Neural crest cell (in vitro differentiated cells): ENCODE measurements around the gene IKZF4. TPM values are rescaled to one million over a fixed set of nuclear protein-coding genes. Genes with fewer than 3 reads are reported as not detected.

ENCODE experiments used
- DNase-seq: peaks from one replicate; pipeline ENCODE4 v3.0.0; 2021; ENCODE audit warnings: low read depth, mixed read lengths, low spot score
- H3K27ac Mint-ChIP-seq: one replicate; pipeline ENCODE4 v1.8.0; 2021; ENCODE audit warnings: mild to moderate bottlenecking, mixed read lengths; ENCODE audit not compliant: unreplicated experiment
- H3K27me3 Mint-ChIP-seq: 2 replicates; pipeline ENCODE4 v1.8.0; 2021; ENCODE audit warnings: low read depth, mild to moderate bottlenecking, mixed read lengths
- H3K36me3 Mint-ChIP-seq: 2 replicates; pipeline ENCODE4 v1.8.0; 2021; ENCODE audit warnings: low read depth, mild to moderate bottlenecking, mixed read lengths
- H3K4me1 Mint-ChIP-seq: 2 replicates; pipeline ENCODE4 v1.8.0; 2021; ENCODE audit warnings: mixed read lengths
- H3K4me3 Mint-ChIP-seq: one replicate; pipeline ENCODE4 v1.8.0; 2021; ENCODE audit warnings: mild to moderate bottlenecking, mixed read lengths
- H3K9me3 Mint-ChIP-seq: 2 replicates; pipeline ENCODE4 v1.8.0; 2021; ENCODE audit warnings: mixed read lengths
- total RNA-seq: library from RNA; stranded (reverse); gene quantifications from 2 replicates; pipeline ENCODE4 v1.2.1, GENCODE V29; 2021
- TF ChIP-seq, protein P1 (sequence below): fragments of 200-600 bp; sonication (generic); conservative IDR thresholded peaks from 2 replicates; pipeline ENCODE4 v1.5.0; 2021; ENCODE audit warnings: antibody characterized with exemption, mild to moderate bottlenecking

The IKZF4 gene
- total RNA-seq, 1 donor from 2014 or later, result 42.3 TPM

DNA sequence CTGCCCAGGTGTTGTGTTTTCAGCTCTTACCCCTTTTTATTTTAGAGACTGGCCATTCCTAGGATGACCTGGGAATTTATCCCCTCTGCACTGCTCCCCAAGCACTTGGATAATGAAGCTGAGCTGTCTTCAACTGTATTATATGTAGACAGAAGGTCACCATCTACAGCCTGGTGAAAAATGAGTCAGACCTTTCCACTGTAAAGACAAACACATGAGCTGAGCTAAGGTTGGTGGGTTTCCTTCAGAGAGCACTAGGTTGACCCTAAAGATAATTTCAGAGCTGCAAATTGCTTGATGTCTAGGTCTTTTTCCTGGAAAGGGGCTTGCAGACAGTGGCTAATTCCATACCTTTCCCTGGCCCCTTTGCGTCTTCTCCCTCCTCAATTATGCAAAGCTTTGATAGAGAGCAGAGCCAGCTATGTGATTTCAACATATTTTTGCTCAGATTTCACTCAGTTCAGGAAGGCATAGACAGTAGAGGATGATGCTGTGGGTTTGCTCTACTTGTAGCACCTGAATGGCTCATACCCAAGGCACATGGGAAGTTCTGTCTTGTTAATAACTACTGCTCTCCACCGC lies 9.2 kb upstream of the IKZF4 start:
- H3K4me3 Mint-ChIP-seq, result no peak overlapping the region
- H3K9me3 Mint-ChIP-seq, result no peaks in the 10 kb centered on the region
- no peak for DNase-seq
- H3K27me3 Mint-ChIP-seq, result no peaks in the 10 kb centered on the region
- peaks cover 11% of the 10 kb centered on the region for H3K36me3 Mint-ChIP-seq
- H3K27ac Mint-ChIP-seq, result no peak overlapping the region
- H3K4me1 Mint-ChIP-seq, result peaks cover 51% of the 10 kb centered on the region
- TF ChIP-seq, protein P1, sequence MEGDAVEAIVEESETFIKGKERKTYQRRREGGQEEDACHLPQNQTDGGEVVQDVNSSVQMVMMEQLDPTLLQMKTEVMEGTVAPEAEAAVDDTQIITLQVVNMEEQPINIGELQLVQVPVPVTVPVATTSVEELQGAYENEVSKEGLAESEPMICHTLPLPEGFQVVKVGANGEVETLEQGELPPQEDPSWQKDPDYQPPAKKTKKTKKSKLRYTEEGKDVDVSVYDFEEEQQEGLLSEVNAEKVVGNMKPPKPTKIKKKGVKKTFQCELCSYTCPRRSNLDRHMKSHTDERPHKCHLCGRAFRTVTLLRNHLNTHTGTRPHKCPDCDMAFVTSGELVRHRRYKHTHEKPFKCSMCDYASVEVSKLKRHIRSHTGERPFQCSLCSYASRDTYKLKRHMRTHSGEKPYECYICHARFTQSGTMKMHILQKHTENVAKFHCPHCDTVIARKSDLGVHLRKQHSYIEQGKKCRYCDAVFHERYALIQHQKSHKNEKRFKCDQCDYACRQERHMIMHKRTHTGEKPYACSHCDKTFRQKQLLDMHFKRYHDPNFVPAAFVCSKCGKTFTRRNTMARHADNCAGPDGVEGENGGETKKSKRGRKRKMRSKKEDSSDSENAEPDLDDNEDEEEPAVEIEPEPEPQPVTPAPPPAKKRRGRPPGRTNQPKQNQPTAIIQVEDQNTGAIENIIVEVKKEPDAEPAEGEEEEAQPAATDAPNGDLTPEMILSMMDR, result no peak

DNA sequence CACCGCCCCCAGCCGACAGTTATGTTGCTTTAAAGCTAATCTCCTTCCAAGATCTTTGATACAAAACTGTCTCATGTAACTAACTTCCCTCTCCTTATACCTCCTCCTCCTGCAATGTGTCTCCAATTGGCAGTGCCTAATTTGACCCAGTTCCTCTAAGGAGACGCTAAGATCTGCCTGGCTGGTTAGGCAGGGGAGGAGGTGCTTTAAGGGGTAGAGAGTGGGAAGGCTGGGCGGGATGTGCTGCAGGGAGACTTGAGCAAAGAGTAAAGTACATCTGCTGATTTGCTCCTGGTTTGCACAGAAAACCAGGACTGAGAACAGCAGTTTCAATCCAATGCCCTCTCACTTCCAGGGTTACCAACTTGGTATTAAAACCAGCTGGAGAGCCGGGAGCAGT lies 7.4 kb upstream of the IKZF4 start:
- TF ChIP-seq, protein P1, result no peak
- Mint-ChIP-seq H3K9me3 (no peaks in the 10 kb centered on the region), H3K4me1 (peaks cover 43% of the 10 kb centered on the region), H3K27me3 (no peaks in the 10 kb centered on the region), H3K36me3 (peaks cover 8% of the 10 kb centered on the region), H3K4me3 (peak overlapping the region; percentile 7), H3K27ac (no peak overlapping the region)
- DNase-seq, result no peak

DNA sequence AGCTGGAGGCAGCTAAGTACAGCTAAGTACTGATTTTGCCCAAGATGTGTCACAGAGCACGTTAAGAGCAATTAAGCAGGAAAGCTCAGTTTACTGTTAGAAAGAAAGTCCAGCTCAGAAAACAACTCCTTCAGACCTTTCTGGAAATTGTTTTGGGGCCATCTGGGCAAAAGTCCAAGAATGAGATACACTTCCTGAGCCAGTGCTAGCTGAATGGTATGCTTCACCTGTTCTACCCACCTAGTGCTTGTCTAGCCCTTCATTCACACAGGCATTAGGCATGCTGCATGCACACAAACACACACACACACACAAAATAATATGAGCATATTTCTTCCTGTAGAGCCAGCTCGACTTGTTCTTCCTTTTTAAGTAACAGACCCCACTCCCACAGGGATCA lies 6.6 kb upstream of the IKZF4 start:
- Mint-ChIP-seq H3K36me3 (peaks cover 8% of the 10 kb centered on the region), H3K9me3 (no peaks in the 10 kb centered on the region), H3K4me3 (peak overlapping the region; percentile 26), H3K27ac (no peak overlapping the region), H3K27me3 (no peaks in the 10 kb centered on the region), H3K4me1 (peaks cover 40% of the 10 kb centered on the region)
- TF ChIP-seq, protein P1, result no peak
- DNase-seq, result no peak

DNA sequence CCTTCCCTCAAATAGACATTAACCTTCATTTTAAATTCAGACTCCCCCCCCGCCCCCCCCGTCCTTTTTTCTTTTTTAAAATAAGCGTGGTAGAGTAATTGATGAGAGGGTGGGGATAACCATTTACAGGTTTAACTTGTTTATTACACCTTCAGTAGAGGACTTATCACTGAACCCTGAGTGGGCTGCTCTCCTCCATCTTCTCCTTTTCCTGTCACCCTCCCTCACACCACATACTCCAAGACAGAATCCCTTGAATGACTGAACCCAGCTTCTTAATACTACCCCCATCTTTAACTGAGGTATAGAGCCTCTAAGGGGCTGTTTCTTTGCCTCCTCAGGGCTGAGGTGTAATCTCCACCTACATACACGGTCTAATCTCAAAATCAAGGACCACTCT lies 3.7 kb upstream of the IKZF4 start:
- DNase-seq, result no peak
- H3K27ac Mint-ChIP-seq, result peak overlapping the region; percentile 57
- no peaks in the 10 kb centered on the region for H3K27me3 Mint-ChIP-seq
- H3K4me1 Mint-ChIP-seq, result peaks cover 51% of the 10 kb centered on the region
- TF ChIP-seq, protein P1, result no peak
- no peak overlapping the region for H3K4me3 Mint-ChIP-seq
- H3K9me3 Mint-ChIP-seq, result no peaks in the 10 kb centered on the region
- H3K36me3 Mint-ChIP-seq, result peaks cover 4% of the 10 kb centered on the region

DNA sequence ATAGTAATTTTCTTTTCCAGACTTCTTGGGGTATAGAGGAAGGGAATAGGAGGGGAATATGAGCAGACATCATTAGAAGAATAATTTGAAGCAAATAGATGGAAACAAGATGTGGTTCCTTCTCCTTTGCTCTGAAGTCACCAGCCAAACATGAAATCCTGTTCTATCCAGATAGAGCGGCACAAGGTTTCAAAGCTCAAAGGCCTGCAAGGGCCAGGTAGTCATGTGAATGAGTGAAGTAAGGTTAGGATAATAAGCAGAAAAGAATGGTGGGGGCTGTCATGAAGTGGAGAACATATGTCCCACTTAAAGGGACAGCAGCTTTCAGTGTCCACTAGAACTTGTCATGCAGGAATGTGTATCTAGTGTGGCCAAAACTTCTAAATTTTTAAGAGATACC lies 2.5 kb upstream of the IKZF4 start:
- no peak overlapping the region for H3K27ac Mint-ChIP-seq
- peak overlapping the region; percentile 60 for H3K4me3 Mint-ChIP-seq
- TF ChIP-seq, protein P1, result no peak
- no peak for DNase-seq
- no peaks in the 10 kb centered on the region for H3K9me3 Mint-ChIP-seq
- no peaks in the 10 kb centered on the region for H3K27me3 Mint-ChIP-seq
- peaks cover 4% of the 10 kb centered on the region for H3K36me3 Mint-ChIP-seq
- peaks cover 62% of the 10 kb centered on the region for H3K4me1 Mint-ChIP-seq
